Ishikawa (cell line): ENCODE data around the gene TMEM108.

ENCODE experiments used
- CREB1 ChIP-seq: IDR thresholded peaks from 2 replicates; pipeline ENCODE4 v1.6.1; 2012; ENCODE audit warnings: low read depth
- EGR1 ChIP-seq: IDR thresholded peaks from 2 replicates; pipeline ENCODE4 v1.6.1; 2012
- EP300 ChIP-seq: IDR thresholded peaks from 2 replicates; pipeline ENCODE4 v1.6.1; 2012; ENCODE audit warnings: borderline replicate concordance
- FOXM1 ChIP-seq: IDR thresholded peaks from 2 replicates; pipeline ENCODE4 v1.6.1; 2012; ENCODE audit warnings: low read depth, borderline replicate concordance
- NFIC ChIP-seq: IDR thresholded peaks from 2 replicates; pipeline ENCODE4 v1.6.1; 2012
- RAD21 ChIP-seq: IDR thresholded peaks from 2 replicates; pipeline ENCODE4 v1.6.1; 2012; ENCODE audit warnings: low read depth
- TAF1 ChIP-seq: IDR thresholded peaks from 2 replicates; pipeline ENCODE4 v1.6.1; 2012; ENCODE audit warnings: low read depth, mild to moderate bottlenecking
- TCF12 ChIP-seq: IDR thresholded peaks from 2 replicates; pipeline ENCODE4 v1.6.1; 2012; ENCODE audit warnings: low read depth
- TEAD4 ChIP-seq: IDR thresholded peaks from 2 replicates; pipeline ENCODE4 v1.6.1; 2012
- USF1 ChIP-seq: IDR thresholded peaks from 2 replicates; pipeline ENCODE4 v1.6.1; 2012
- YY1 ChIP-seq: IDR thresholded peaks from 2 replicates; pipeline ENCODE4 v1.6.1; 2012; ENCODE audit warnings: low read depth
- ZBTB7A ChIP-seq: IDR thresholded peaks from 2 replicates; pipeline ENCODE4 v1.6.1; 2012; ENCODE audit warnings: low read depth
- TF ChIP-seq, protein P1 (sequence below): IDR thresholded peaks from 2 replicates; pipeline ENCODE4 v1.6.1; 2012
- TF ChIP-seq, protein P2 (sequence below): IDR thresholded peaks from 2 replicates; pipeline ENCODE4 v1.6.1; 2012; ENCODE audit warnings: low read depth, mild to moderate bottlenecking

- TF ChIP-seq FOXM1 (no peak), USF1 (no peak), TCF12 (no peak), EGR1 (no peak), EP300 (no peak), TAF1 (no peak), CREB1 (no peak), NFIC (no peak), ZBTB7A (no peak), RAD21 (no peak), YY1 (no peak), TEAD4 (no peak)
- TF ChIP-seq, protein P1, sequence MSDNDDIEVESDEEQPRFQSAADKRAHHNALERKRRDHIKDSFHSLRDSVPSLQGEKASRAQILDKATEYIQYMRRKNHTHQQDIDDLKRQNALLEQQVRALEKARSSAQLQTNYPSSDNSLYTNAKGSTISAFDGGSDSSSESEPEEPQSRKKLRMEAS, result no peak
- TF ChIP-seq, protein P2, sequence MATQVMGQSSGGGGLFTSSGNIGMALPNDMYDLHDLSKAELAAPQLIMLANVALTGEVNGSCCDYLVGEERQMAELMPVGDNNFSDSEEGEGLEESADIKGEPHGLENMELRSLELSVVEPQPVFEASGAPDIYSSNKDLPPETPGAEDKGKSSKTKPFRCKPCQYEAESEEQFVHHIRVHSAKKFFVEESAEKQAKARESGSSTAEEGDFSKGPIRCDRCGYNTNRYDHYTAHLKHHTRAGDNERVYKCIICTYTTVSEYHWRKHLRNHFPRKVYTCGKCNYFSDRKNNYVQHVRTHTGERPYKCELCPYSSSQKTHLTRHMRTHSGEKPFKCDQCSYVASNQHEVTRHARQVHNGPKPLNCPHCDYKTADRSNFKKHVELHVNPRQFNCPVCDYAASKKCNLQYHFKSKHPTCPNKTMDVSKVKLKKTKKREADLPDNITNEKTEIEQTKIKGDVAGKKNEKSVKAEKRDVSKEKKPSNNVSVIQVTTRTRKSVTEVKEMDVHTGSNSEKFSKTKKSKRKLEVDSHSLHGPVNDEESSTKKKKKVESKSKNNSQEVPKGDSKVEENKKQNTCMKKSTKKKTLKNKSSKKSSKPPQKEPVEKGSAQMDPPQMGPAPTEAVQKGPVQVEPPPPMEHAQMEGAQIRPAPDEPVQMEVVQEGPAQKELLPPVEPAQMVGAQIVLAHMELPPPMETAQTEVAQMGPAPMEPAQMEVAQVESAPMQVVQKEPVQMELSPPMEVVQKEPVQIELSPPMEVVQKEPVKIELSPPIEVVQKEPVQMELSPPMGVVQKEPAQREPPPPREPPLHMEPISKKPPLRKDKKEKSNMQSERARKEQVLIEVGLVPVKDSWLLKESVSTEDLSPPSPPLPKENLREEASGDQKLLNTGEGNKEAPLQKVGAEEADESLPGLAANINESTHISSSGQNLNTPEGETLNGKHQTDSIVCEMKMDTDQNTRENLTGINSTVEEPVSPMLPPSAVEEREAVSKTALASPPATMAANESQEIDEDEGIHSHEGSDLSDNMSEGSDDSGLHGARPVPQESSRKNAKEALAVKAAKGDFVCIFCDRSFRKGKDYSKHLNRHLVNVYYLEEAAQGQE, result no peak
These were observed 153.6 kb downstream of the TMEM108 start for GRCh38 chr3:133191818-133192217.
